GM19025 (cell line): ENCODE measurements around the gene PXN.

Experiments used
- ATAC-seq: cut with Tn5 transposase; IDR thresholded peaks from one replicate; pipeline ENCODE4 v1.9.1; 2021; ENCODE audit warnings: mild to moderate bottlenecking, low read depth, moderate library complexity; ENCODE audit not compliant: unreplicated experiment

PXN gene

DNA sequence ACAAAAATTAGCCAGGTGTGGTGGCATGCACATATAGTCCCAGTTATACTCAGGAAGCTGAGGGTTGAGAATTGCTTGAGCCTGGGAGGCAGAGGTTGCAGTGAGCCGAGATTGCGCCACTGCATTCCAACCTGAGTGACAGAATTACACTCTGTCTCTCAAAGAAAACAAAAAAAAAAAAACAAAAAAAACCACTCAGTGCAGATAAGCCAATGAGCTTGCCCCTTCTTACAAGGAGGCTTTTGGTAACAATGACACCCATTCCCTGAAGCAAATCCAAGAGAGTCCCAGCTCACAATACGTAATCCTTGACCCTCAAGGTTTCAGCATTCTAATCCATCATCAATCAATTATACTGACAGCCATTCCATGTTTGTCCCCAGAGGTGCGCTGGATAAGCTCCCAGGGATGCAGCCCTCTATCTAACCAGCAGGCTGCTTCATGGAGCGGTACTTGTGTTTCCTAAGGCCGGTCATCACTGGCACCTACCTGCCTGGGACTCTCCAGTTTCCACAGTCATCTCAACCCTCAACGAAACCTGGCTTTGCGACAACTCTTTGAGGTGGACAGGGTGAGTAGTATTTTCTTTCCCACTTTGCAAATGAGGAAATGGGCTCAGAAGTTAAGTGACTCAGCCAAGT lies 83.4 kb downstream of the PXN start:
- ATAC-seq, result no peak

GRCh38 chr12:120180975-120181374 lies 84.6 kb downstream of the PXN start:
- no peak for ATAC-seq

- ATAC-seq, result no peak
Measured at GRCh38 chr12:120175537-120175936, 90.0 kb downstream of the PXN start.

DNA sequence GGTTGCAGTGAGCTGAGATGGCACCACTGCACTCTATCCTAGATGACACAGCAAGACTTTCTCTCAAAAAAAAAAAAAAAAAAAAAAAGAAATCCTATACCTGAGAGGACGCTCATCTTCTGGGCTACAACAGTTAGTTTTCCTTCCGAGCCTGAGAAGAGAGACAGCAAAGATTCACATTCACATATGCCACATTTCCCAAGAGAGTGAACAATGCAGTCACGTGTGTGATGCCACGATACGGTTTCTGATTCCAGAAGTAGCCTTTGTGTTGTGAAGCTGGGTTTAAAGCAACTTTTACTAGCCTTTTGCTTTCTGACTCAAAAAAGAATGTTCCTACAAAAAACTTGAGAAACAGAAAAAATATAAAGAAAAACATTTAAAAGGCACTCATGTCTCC lies 90.5 kb downstream of the PXN start:
- ATAC-seq, result no peak

GRCh38 chr12:120172053-120172452 lies 93.5 kb downstream of the PXN start:
- no peak for ATAC-seq

DNA sequence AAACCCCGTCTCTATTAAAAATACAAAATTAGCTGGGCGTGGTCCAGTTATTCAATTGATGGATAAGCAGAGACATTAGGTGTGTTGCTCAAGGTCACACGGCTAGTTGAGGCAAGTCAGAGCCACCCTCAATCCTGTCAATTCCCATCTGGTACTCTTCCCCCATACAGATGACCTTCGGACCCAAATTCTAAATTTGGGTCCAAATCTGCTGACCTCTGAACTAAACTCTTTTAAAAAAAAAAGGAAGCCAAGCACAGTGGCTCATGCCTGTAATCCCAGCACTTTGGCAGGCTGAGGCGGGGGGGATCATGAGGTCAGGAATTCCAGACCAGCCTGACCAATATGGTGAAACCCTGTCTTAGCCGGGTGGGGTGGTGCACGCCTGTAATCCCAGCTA lies 94.9 kb downstream of the PXN start:
- no peak for ATAC-seq

GRCh38 chr12:120169946-120170345 lies 95.6 kb downstream of the PXN start:
- no peak for ATAC-seq

- ATAC-seq, result no peak
Measured at GRCh38 chr12:120168337-120168736, 97.2 kb downstream of the PXN start.

GRCh38 chr12:120167529-120168095 lies 97.9 kb downstream of the PXN start:
- ATAC-seq, result no peak

GRCh38 chr12:120164293-120164692 lies 101.2 kb downstream of the PXN start:
- ATAC-seq, result no peak

DNA sequence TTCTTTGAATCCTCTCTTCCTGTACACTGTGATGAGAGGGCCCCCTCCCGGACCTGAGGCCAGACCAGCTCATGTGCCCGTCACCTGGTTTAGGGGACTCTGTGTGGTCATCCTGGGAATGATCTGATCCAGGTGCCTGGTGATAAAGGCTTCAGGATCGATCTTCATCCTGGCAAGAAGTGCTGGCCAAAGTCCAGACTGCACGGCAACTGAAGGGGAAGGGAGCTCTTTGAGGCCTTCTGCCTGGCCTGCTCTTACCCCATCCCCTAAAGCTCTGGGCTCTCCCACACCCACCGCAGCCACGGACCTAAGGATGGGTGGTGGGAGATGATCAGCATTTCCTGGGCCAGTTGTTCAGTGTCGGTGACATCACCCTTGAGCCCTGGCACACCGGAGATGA lies 102.8 kb downstream of the PXN start:
- ATAC-seq, result no peak

- no peak for ATAC-seq
Measured at GRCh38 chr12:120161852-120162251, 103.7 kb downstream of the PXN start.
